Measurements from ENCODE around the gene ZNF516. TPM values are rescaled to one million over a fixed set of nuclear protein-coding genes. Genes with fewer than 3 reads are reported as not detected.

ZNF516 gene
- total and polyA plus RNA-seq, 10 of the 15 experiments (the other 5 are each of a cell fraction or from before 2014, with no cell fraction given), result 2.0 to 32.0 (median 8.3) TPM

DNA sequence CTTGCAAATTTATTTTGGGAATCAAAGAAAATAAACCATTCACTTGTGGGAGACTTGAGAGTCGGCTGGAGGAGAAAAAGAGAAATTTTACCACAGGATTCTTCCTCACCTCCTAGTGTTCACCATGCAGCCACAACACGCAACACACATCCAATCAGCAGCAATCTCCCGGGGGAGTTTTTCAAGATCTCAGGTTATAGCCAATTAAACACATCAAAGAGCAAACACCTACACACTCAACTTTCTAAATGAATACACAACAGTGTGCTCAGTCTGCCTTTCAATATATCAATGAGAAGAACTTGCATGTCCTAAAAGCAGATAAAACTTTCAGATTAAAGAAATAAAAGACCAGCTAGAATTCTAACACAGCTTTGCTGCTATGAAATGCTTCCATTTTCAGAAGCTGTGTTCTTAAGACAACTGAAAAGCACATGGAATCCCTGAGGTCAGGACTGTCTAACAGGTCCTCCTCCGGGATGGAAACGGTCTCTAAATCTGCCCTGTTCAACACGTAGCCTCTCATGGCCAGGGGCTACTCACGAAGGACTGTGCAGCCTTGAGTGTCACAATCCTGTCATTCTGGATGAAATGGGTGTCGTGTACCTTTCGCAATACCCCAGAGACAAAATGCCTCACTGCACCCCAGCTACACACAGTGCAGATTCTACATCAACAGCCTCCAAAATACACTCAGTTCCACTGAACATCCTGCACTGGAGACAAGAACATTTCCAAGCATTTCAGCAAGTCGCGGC, 84.2 kb downstream of the ZNF516 start:
- H3K27me3 ChIP-seq (replicated peaks in 1 of 2; ENCODE audit: control insufficient read depth in 2 of 2, insufficient read depth in 2 of 2, low read length in 1 of 2), result no peaks in the 10 kb centered on the region
- peaks cover 4% of the 10 kb centered on the region; the same call in 2 of the 3 replicates for H3K9me3 ChIP-seq (replicated peaks; ENCODE audit: control insufficient read depth, insufficient read depth, low read length)
- TF ChIP-seq TCF12 (IDR thresholded peaks at IDR 0.05; ENCODE audit: low read depth, low read length) (0 out of 2 replicates have a peak, but pooled peaks have one; percentile 7), ZNF24 (IDR thresholded peaks at IDR 0.05) (no peak), MYB (IDR thresholded peaks at IDR 0.05; ENCODE audit: borderline replicate concordance, low read depth, low read length) (no peak), MTA3 (IDR thresholded peaks at IDR 0.05; ENCODE audit: borderline replicate concordance, low read length) (peak; percentile 38; the same call in 1 of the 2 replicates), ZNF274 (IDR thresholded peaks at IDR 0.05; ENCODE audit: insufficient read depth, insufficient read length) (no peak), NR2C2 (IDR thresholded peaks at IDR 0.05; ENCODE audit: borderline replicate concordance, control insufficient read depth, insufficient read length, low read depth) (no peak), FOXM1 (IDR thresholded peaks at IDR 0.05; ENCODE audit: low read depth, low read length) (no peak; the same call in 1 of the 2 replicates), ZZZ3 (IDR thresholded peaks at IDR 0.05; ENCODE audit: control insufficient read depth, insufficient read length, low read depth) (no peak), ZBED1 (IDR thresholded peaks at IDR 0.05; ENCODE audit: borderline replicate concordance) (no peak; the same call in 1 of the 2 replicates), KLF5 (IDR thresholded peaks at IDR 0.05; ENCODE audit: partially characterized antibody) (no peak)
- TF ChIP-seq, protein P1, sequence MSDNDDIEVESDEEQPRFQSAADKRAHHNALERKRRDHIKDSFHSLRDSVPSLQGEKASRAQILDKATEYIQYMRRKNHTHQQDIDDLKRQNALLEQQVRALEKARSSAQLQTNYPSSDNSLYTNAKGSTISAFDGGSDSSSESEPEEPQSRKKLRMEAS (IDR thresholded peaks at IDR 0.05; ENCODE audit: low read depth, low read length), result no peak
- TF ChIP-seq, protein P2, sequence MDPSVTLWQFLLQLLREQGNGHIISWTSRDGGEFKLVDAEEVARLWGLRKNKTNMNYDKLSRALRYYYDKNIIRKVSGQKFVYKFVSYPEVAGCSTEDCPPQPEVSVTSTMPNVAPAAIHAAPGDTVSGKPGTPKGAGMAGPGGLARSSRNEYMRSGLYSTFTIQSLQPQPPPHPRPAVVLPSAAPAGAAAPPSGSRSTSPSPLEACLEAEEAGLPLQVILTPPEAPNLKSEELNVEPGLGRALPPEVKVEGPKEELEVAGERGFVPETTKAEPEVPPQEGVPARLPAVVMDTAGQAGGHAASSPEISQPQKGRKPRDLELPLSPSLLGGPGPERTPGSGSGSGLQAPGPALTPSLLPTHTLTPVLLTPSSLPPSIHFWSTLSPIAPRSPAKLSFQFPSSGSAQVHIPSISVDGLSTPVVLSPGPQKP (IDR thresholded peaks at IDR 0.05; ENCODE audit: low read depth, low read length), result no peak
- TF ChIP-seq, protein P3, sequence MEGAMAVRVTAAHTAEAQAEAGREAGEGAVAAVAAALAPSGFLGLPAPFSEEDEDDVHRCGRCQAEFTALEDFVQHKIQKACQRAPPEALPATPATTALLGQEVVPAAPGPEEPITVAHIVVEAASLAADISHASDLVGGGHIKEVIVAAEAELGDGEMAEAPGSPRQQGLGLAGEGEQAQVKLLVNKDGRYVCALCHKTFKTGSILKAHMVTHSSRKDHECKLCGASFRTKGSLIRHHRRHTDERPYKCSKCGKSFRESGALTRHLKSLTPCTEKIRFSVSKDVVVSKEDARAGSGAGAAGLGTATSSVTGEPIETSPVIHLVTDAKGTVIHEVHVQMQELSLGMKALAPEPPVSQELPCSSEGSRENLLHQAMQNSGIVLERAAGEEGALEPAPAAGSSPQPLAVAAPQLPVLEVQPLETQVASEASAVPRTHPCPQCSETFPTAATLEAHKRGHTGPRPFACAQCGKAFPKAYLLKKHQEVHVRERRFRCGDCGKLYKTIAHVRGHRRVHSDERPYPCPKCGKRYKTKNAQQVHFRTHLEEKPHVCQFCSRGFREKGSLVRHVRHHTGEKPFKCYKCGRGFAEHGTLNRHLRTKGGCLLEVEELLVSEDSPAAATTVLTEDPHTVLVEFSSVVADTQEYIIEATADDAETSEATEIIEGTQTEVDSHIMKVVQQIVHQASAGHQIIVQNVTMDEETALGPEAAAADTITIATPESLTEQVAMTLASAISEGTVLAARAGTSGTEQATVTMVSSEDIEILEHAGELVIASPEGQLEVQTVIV (IDR thresholded peaks at IDR 0.05; ENCODE audit: borderline replicate concordance, partially characterized antibody), result no peak
- TF ChIP-seq, protein P4, sequence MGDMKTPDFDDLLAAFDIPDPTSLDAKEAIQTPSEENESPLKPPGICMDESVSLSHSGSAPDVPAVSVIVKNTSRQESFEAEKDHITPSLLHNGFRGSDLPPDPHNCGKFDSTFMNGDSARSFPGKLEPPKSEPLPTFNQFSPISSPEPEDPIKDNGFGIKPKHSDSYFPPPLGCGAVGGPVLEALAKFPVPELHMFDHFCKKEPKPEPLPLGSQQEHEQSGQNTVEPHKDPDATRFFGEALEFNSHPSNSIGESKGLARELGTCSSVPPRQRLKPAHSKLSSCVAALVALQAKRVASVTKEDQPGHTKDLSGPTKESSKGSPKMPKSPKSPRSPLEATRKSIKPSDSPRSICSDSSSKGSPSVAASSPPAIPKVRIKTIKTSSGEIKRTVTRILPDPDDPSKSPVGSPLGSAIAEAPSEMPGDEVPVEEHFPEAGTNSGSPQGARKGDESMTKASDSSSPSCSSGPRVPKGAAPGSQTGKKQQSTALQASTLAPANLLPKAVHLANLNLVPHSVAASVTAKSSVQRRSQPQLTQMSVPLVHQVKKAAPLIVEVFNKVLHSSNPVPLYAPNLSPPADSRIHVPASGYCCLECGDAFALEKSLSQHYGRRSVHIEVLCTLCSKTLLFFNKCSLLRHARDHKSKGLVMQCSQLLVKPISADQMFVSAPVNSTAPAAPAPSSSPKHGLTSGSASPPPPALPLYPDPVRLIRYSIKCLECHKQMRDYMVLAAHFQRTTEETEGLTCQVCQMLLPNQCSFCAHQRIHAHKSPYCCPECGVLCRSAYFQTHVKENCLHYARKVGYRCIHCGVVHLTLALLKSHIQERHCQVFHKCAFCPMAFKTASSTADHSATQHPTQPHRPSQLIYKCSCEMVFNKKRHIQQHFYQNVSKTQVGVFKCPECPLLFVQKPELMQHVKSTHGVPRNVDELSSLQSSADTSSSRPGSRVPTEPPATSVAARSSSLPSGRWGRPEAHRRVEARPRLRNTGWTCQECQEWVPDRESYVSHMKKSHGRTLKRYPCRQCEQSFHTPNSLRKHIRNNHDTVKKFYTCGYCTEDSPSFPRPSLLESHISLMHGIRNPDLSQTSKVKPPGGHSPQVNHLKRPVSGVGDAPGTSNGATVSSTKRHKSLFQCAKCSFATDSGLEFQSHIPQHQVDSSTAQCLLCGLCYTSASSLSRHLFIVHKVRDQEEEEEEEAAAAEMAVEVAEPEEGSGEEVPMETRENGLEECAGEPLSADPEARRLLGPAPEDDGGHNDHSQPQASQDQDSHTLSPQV (IDR thresholded peaks at IDR 0.05), result no peak

More for the DNA sequence above, 84.2 kb downstream of the ZNF516 start:
- H2AFZ ChIP-seq (ENCODE audit: control insufficient read depth, low read depth, low read length), result no peak overlapping the region
- RAD21 ChIA-PET (ENCODE audit: unreplicated experiment), result interaction anchor here (1.8 kb wide), 1 partner anchor 13 kb away, joined by 4 read pairs; no protein-coding TSS in a partner anchor
- peaks cover 25% of the 10 kb centered on the region for H3K79me2 ChIP-seq (ENCODE audit: control insufficient read depth, insufficient read depth, low read length)
- no peaks in the 10 kb centered on the region for H4K20me1 ChIP-seq (ENCODE audit: control insufficient read depth, insufficient read depth)
- H3K36me3 ChIP-seq (ENCODE audit: control insufficient read depth in 2 of 2, insufficient read depth in 2 of 2, low read length in 1 of 2), result no peaks in the 10 kb centered on the region; a peak in 3 of 4 replicates
- peaks cover 13% of the 10 kb centered on the region for H3K4me1 ChIP-seq (ENCODE audit: control insufficient read depth, insufficient read depth, low read length)
- SMC1A ChIA-PET (ENCODE audit: uncharacterized antibody, unreplicated experiment), result interaction anchor here (0.6 to 3.7 kb wide), 6 partner anchors 11 to 685 kb away, joined by 3 to 24 read pairs (median 4); no protein-coding TSS in a partner anchor
- intact Hi-C loops (cut with micrococcal nuclease; ENCODE audit: unreplicated experiment) (loop anchor here (5.0 kb wide), 1 partner anchor 81 kb away; no protein-coding TSS in a partner anchor), in situ Hi-C loops (cut with MboI) (no loop called here)
- no peak overlapping the region for H3K9ac ChIP-seq (ENCODE audit: control insufficient read depth, insufficient read depth, low read length)
- WGBS (ENCODE audit: insufficient coverage, insufficient replicate concordance, low lambda C conversion rate, missing lambda C conversion rate), result 32% methylated on average over 11 of the region's 11 CpGs
- POLR2A ChIA-PET, result interaction anchor here (0.7 kb wide), 1 partner anchor 147 kb away, joined by 3 read pairs; no protein-coding TSS in a partner anchor
- H3K27ac ChIP-seq (ENCODE audit: control insufficient read depth, insufficient read depth), result 0 out of 2 replicates have a peak overlapping the region, but pooled peaks have one; percentile 46
- FAIRE-seq, result peak; percentile 27
- DNase-seq (ENCODE audit: low read depth, low spot score), result peak; percentile 40
- H3K4me2 ChIP-seq (ENCODE audit: control insufficient read depth, insufficient read depth), result 0 out of 2 replicates have a peak overlapping the region, but pooled peaks have one; percentile 0
- H3K4me3 ChIP-seq, result no peak overlapping the region; the same call in 1 of the 2 replicates
- BruUV-seq (replicated peaks), result no TSS peak
- ATAC-seq, result peak; percentile 96
- CTCF ChIA-PET, result interaction anchor here (1.5 to 4.0 kb wide), 2 partner anchors 12 to 299 kb away, joined by 5 to 27 read pairs; no protein-coding TSS in a partner anchor

All from GM12878 (cell line).